LNCAP (cell line): ENCODE measurements around the gene TAF5L.

Experiments
- TF ChIP-seq, protein P1 (sequence below): fragments of 450-650 bp; IDR thresholded peaks from 2 replicates; pipeline ENCODE4 v1.5.1; 2017; ENCODE audit warnings: mild to moderate bottlenecking

The TAF5L gene

DNA sequence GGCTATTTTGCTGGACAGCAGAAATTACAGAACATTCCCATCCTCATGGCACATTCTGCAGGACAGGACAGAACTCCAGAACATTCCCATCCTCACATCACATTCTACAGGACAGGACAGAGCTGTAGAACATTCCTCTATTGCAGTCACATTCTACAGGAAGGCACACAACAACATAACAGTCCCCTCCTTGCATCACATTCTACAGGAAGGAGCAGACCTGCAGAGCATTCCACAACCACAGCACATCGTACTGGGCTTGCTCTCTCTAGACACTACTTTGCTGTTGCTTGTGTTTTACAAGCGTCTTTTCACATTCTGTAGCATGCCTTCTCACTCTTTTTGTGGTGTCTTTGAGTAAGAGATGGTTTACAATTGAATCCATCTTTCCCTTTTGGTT lies 40.6 kb downstream of the TAF5L start:
- TF ChIP-seq, protein P1, sequence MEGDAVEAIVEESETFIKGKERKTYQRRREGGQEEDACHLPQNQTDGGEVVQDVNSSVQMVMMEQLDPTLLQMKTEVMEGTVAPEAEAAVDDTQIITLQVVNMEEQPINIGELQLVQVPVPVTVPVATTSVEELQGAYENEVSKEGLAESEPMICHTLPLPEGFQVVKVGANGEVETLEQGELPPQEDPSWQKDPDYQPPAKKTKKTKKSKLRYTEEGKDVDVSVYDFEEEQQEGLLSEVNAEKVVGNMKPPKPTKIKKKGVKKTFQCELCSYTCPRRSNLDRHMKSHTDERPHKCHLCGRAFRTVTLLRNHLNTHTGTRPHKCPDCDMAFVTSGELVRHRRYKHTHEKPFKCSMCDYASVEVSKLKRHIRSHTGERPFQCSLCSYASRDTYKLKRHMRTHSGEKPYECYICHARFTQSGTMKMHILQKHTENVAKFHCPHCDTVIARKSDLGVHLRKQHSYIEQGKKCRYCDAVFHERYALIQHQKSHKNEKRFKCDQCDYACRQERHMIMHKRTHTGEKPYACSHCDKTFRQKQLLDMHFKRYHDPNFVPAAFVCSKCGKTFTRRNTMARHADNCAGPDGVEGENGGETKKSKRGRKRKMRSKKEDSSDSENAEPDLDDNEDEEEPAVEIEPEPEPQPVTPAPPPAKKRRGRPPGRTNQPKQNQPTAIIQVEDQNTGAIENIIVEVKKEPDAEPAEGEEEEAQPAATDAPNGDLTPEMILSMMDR = no peak

DNA sequence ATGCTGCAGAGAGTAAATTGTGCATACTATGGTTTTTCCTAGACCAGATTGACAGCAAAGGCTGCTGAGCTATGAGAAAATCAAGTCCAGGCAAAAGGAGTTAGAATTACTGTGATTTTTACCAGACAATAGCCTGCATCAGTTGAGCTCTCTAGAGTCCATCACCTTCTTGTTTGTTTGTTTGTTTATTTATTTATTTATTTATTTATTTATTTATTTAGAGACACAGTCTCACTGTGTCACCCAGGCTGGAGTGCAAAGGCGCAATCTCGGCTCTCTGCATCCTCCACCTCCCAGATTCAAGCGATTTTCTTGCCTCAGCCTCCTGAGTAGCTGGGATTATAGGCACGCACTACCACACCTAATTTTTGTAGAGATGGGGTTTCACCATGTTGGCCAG lies 43.2 kb downstream of the TAF5L start:
- TF ChIP-seq, protein P1 = no peak

DNA sequence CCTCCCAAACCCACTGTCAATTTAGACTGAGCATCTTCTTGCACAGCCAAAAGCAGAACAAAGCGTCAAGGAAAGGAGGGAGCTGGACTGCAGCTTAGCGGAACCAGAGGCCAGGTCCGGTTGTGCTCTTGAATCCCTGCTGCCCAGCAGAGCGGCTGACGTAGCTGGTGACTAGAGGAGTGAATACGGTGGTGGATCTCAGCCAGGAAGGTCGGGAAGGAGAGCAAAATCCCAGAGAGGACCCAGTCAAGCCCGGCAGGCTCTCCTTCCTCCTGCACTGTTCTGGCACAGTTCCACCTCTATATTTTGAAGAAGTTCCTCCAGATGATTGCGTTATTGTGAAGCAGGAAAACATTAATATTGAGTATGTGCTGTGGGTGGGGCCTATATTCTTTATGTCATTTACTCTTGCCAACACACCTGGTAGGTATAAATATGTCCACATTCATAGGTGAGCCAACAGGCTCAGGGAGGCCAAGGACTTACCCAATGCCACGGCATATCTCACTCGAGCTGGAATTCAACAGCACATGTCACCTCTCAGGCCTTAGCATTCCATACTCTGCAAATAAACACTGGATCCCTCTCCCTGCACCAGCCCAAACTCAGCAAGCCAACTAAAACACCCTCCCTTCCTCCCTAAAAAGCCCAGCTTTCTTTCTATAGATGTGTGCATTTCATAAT lies 43.8 kb downstream of the TAF5L start:
- TF ChIP-seq, protein P1 = no peak

DNA sequence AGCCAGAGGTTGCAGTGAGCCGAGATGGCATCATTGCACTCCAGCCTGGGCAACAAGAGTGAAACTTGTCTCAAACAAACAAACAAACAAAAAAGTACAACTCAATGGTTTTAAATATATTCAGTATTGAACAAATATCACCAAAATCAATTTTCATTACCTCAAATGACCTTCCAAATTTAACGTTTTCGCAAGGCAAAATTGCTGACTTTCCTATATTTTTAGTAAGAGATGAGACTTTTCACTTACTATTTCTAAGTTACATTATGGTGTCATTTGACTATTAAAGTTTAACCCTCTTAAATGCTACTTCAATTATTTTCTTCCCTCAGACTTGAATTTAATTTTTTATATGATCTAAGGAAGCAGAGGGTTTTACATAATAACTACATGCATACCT lies 44.4 kb downstream of the TAF5L start:
- TF ChIP-seq, protein P1 = no peak

DNA sequence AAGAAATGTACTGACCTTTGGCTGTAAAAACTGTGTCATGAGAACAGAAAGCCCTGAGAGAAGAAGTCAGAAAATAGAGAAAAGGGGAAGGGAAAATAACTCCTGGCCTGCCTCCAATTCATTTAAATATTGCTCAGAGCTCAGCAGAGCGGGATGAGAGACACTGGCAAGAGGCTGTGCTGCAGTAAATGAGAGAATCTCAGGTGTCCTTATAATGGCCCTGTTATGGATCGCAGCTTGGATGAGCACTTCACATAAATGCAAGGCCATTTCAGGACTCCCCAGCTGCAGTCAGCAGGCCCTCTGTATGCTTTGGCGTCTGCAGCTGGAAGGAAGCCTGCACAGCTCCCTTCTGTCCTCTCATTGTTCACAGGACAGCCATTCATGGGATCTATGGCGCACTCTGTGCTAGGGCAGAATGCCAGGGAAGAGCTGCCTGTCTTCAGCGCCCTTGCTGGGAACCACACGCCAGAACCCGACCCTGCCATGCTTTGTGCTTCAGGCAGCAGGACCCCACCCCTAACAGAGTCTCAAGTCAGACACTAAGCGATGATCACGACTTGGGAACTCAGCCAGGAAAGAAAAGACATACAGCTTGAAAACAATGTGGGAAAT lies 46.8 kb downstream of the TAF5L start:
- TF ChIP-seq, protein P1 = no peak

DNA sequence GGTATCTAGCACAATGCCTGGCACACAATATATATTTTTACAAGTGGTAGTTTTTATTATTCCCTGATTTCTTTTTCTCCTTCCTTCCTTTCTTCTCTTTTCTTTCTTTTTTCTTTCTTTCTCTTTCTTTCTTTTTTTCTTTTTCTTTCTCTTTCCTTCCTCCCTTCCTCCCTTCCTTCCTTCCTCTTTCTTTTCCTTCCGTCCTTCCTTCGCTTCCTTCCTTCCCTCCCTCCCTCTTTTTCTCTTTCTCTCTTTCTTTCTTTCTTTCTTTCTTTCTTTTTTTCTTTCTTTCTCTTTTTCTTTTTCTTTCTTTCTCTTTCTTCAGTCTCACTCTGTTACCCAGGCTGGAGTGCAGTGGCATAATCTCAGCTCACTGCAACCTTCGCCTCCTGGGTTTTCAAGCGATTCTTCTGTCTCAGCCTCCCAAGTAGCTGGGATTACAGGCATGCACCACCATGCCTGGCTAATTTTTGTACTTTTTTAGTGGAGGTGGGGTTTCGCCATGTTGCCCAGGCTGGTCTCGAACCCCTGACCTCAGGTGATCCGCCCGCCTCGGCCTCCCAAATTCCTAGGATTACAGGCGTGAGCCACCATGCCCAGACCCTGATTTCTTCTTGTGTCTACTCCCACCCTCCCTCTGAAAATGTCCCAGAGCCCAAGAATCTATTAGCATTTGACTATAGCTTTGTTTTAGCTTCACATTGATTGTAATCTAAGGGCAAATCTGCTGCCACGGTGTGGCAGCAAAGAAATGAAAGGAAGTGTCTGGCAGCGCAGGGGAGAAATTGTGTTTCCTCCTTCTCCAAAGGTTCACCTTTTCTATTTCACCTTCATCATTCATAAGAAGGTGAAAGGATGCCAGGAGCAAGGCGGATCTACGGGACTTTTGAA lies 47.5 kb downstream of the TAF5L start:
- TF ChIP-seq, protein P1 = no peak; the same call in 1 of the 2 replicates

DNA sequence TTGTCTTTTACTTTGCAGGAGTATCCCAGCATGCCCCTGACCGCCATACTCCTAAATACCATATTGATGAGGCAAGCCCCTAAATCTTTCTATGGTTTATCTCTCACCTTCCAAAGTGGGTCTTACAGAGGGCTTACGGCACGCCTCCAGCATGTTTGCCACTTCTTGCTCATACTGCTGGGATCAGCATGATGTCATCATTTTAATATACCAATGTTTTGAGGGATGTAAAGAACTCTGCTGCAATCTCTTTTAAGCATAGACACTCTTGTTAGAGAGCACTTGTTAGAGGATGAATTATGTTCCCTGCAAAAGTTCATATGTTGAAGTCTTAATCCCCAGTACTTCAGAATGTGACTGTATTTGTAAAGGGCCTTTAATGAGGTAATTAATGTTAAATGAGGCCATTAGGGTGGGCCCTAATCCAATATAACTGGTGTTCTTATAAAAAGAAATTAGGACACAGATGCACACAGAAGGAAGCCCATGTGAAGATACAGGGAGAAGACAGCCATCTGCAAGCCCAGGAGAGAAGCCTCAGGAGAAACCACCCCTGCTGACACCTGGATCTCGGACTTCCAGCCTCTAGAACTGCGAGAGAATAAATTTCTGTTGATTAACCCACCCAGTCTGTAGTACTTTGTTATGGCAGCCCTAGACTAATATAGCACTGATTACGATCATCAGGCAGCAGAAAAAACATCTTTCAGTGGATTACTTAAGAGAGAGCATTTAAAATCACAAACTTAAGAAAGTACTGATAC lies 51.1 kb downstream of the TAF5L start:
- TF ChIP-seq, protein P1 = no peak
